GM12864 (cell line): Measurements from ENCODE around the gene MCTP1.
A peak's percentile ranks its signal among the peaks of the same experiment; 100 is the strongest.
"Not testable (repeated sequence)": the region's sequence is repeated elsewhere in the genome, so short reads cannot be mapped to it uniquely, and the experiment has no call there.

Source experiments
- DNase-seq: peaks from one replicate; pipeline ENCODE4 v3.0.0-alpha.2; 2011; ENCODE audit warnings: low read depth
- H3K4me3 ChIP-seq: 2 replicates; pipeline ENCODE4 v1.5.1; 2011; ENCODE audit warnings: mild to moderate bottlenecking, low read depth, low read length, control low read depth
- CTCF ChIP-seq: IDR thresholded peaks from 2 replicates; pipeline ENCODE4 v1.5.1; 2011; ENCODE audit warnings: low read depth, mild to moderate bottlenecking, moderate library complexity, low read length, control low read depth, inconsistent platforms; ENCODE audit errors: missing control alignments

The MCTP1 gene

GRCh38 chr5:94968507-94969095 lies 316.3 kb downstream of the MCTP1 start:
- DNase-seq = peak; percentile 51
- TF ChIP-seq CTCF = peak; percentile 47
- no peak overlapping the region for H3K4me3 ChIP-seq

GRCh38 chr5:94967525-94967924 lies 317.4 kb downstream of the MCTP1 start:
- DNase-seq = no peak
- no peak overlapping the region for H3K4me3 ChIP-seq
- TF ChIP-seq CTCF = no peak

DNA sequence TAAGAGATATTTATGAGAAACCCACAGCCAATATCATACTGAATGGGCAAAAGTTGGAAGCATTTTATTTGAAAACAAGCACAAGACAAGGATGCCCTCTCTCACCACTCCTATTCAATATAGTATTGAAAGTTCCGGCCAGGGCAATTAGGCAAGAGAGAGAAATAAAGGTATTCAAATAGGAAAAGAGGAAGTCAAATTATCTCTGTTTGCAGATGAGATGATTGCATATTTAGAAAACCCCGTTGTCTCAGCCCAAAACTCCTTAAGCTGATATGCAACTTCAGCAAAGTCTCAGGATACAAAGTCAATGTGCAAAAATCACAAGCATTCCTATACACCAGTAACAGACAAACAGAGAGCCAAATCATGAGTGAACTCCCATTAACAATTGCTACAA lies 325.6 kb downstream of the MCTP1 start:
- not testable (repeated sequence) for H3K4me3 ChIP-seq, DNase-seq

DNA sequence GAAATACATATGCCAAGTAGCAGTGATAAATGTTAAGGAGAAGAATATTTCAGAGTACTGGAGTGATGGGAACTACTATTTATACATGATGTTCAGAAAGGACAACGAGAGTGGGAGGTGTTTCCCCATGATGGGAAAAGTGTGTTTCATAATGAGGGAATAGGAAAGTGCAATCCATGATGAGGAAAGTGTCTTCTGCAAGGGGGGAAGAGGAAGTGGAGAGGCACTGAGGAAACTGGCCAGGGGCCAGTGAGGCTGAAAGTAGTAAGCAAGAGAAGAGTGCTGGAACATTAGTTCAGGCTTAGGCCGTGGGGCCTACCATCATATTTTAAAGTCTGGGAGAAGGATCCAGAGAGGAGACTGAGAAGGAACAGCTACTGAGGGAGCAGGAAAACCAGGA lies 339.2 kb downstream of the MCTP1 start:
- no peak overlapping the region for H3K4me3 ChIP-seq
- DNase-seq = no peak
- no peak for TF ChIP-seq CTCF

DNA sequence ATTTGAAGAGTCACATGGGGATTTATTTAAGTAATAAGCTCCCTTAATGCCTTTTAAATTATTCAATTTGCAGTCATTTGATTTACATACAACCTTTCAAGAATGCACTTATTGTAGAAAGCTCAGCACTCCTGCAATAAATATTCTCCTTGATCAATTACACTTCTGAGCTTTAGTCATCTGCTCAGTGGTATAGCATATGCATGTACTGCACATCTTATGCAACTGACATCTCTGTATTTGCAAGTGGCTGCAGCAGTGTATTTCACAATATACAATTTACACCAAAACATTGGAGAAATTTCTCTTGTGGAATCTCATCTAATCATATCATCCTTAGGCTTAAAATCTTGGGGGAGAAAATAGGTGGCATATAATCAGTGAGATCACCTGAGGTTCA lies 340.7 kb downstream of the MCTP1 start:
- no peak overlapping the region for H3K4me3 ChIP-seq
- no peak for TF ChIP-seq CTCF
- DNase-seq = no peak

DNA sequence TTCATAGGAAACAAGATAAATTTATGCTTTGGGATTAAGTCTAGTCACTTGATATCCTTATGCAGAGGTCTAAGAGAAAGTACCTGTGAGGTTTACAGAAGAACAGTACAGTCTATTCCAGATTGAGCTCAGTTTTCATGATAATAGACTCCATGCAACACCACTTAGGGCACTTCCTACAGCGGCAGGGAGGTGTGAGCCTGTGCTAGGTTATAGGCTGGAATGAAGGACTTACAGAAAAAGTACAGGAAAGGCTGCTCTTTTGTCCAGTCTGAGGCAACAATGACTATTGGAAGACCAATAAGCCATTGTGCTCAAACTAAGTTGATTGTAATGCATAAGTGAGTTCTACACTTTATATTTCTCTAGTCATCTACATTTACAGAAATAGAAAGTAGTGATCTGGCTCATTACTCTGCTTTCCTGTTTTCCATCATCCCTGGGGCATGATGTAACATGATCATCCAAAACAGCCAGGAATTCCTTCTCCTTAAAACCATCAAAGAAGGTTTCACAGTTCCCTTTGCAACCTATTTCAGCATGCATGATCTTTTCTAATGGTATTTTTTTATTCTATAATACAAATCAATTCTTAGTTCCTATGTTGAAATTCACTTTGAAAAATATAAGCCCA lies 343.7 kb downstream of the MCTP1 start:
- no peak overlapping the region for H3K4me3 ChIP-seq
- no peak for TF ChIP-seq CTCF

GRCh38 chr5:94932259-94932658 lies 352.6 kb downstream of the MCTP1 start:
- no peak overlapping the region for H3K4me3 ChIP-seq
- DNase-seq = no peak
- no peak for TF ChIP-seq CTCF

More for the DNA sequence above, 343.7 kb downstream of the MCTP1 start:
- no peak for DNase-seq
